ENCODE measurements around the gene FAM43A. TPM values are rescaled to one million over a fixed set of nuclear protein-coding genes. Genes with fewer than 3 reads are reported as not detected.
A peak's percentile ranks its signal among the peaks of the same experiment; 100 is the strongest.

The FAM43A gene
- total and polyA plus RNA-seq, 9 of the 15 experiments (the other 6 are each of a cell fraction or from before 2014, with no cell fraction given) = 0.03 to 1.2 (median 0.21) TPM

DNA sequence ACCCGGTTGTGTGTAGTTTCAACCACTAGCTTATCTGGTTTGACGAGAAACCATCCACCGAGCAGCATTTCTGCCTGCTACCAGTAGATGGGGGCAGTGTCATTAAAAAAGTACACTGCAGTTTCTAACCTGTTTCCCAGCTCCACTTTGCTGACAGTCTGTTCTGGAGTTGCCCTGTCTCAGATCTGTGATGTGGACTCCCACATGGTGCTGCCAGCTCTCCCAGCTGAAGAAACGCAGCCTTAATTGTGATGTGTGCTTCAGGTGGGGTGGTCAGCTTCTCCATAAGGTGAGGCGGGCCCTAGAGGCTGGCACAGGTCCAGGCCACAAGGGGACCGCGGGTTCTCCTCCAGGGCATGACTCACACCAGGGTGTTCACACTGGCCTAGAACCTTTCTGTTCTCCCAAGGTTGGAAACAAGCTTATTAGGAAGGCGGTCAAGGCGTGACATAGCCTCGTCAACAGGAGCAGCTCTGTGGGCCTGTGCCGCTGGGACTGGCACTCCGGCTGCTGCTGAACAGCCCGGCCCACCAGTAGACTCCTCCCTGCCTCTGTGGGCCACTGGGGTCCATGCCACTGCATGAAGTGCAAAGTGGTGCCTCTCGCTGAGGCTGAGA lies 2.9 kb upstream of the FAM43A start (continued):
- no peak for TF ChIP-seq SUPT5H (IDR thresholded peaks at IDR 0.05)
- no peak for TF ChIP-seq ZNF274 (IDR thresholded peaks at IDR 0.05; ENCODE audit: borderline replicate concordance, low read depth, low read length)
- no peak for TF ChIP-seq ZBTB17 (CRISPR knock-in tag; IDR thresholded peaks at IDR 0.05)
- TF ChIP-seq SRSF9 (IDR thresholded peaks at IDR 0.05; ENCODE audit: borderline replicate concordance, low read depth, low read length) = no peak
- TF ChIP-seq, protein P1, sequence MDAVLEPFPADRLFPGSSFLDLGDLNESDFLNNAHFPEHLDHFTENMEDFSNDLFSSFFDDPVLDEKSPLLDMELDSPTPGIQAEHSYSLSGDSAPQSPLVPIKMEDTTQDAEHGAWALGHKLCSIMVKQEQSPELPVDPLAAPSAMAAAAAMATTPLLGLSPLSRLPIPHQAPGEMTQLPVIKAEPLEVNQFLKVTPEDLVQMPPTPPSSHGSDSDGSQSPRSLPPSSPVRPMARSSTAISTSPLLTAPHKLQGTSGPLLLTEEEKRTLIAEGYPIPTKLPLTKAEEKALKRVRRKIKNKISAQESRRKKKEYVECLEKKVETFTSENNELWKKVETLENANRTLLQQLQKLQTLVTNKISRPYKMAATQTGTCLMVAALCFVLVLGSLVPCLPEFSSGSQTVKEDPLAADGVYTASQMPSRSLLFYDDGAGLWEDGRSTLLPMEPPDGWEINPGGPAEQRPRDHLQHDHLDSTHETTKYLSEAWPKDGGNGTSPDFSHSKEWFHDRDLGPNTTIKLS (IDR thresholded peaks at IDR 0.05; ENCODE audit: borderline replicate concordance, low read depth) = peak; percentile 96; the same call in 1 of the 2 replicates
- no peak for TF ChIP-seq ZFP30 (CRISPR knock-in tag; IDR thresholded peaks at IDR 0.05; ENCODE audit: borderline replicate concordance)
- TF ChIP-seq PHTF2 (CRISPR knock-in tag; IDR thresholded peaks at IDR 0.05) = no peak
- no peak for TF ChIP-seq ELF2 (CRISPR knock-in tag; IDR thresholded peaks at IDR 0.05)
- peak; percentile 84 for TF ChIP-seq LCOR (CRISPR knock-in tag; IDR thresholded peaks at IDR 0.05)
- TF ChIP-seq, protein P2, sequence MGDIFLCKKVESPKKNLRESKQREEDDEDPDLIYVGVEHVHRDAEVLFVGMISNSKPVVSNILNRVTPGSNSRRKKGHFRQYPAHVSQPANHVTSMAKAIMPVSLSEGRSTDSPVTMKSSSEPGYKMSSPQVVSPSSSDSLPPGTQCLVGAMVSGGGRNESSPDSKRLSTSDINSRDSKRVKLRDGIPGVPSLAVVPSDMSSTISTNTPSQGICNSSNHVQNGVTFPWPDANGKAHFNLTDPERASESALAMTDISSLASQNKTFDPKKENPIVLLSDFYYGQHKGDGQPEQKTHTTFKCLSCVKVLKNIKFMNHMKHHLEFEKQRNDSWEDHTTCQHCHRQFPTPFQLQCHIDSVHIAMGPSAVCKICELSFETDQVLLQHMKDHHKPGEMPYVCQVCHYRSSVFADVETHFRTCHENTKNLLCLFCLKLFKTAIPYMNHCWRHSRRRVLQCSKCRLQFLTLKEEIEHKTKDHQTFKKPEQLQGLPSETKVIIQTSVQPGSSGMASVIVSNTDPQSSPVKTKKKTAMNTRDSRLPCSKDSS (IDR thresholded peaks at IDR 0.05; ENCODE audit: low read depth, partially characterized antibody) = no peak
- TF ChIP-seq DNMT1 (IDR thresholded peaks at IDR 0.05) = no peak
- TF ChIP-seq FOXJ2 (tag; IDR thresholded peaks at IDR 0.05) = no peak
- no peak for TF ChIP-seq POLR2H (tag; IDR thresholded peaks at IDR 0.05; ENCODE audit: low read depth)
- TF ChIP-seq TAF15 (IDR thresholded peaks at IDR 0.05; ENCODE audit: low read depth, low read length) = no peak
- TF ChIP-seq NBN (IDR thresholded peaks at IDR 0.05; ENCODE audit: low read depth) = no peak
- TF ChIP-seq, protein P3, sequence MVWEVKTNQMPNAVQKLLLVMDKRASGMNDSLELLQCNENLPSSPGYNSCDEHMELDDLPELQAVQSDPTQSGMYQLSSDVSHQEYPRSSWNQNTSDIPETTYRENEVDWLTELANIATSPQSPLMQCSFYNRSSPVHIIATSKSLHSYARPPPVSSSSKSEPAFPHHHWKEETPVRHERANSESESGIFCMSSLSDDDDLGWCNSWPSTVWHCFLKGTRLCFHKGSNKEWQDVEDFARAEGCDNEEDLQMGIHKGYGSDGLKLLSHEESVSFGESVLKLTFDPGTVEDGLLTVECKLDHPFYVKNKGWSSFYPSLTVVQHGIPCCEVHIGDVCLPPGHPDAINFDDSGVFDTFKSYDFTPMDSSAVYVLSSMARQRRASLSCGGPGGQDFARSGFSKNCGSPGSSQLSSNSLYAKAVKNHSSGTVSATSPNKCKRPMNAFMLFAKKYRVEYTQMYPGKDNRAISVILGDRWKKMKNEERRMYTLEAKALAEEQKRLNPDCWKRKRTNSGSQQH (CRISPR knock-in tag; IDR thresholded peaks at IDR 0.05) = no peak

All from K562 (cell line).